Activated CD4-positive, alpha-beta T cell treated with anti-CD3 and anti-CD28 coated beads for 1 hour (primary cell): ENCODE data around the gene RPTN.

Experiments used
- DNase-seq: peaks from one replicate; pipeline ENCODE4 v3.0.0-alpha.2; 2020

Gene RPTN

DNA sequence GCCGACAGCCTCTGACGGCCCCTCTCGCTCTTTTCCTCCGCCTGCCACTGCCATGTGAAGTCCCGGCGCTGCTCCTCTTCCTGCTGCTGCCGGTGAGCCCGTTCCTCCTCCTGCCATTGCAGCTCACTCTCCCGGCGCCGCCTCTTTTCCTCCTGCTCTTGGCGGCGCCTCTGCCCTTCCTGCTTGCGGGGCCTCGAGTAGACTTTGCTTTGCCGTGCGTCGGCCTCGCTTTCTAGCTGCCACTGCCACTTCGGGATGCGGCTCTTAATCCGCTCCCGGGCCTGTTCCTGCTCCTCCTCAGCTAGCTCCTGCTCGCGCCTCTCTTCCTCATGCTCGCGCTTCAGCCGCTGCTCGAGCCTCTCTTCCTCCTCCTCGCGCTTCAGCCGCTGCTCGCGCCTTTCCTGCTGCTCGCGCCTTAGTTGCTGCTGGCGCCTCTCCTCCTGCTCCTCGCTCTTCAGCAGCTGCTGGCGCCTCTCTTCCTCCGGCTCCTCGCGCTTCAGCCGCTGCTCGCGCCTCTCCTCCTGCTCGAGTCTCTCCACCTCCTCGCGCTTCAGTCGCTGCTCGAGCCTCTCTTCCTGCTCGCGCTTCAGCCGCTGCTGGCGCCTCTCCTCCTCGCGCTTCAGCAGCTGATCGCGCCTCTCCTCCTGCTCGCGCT is 48.0 kb downstream of the RPTN start:
- DNase-seq, result no peak

DNA sequence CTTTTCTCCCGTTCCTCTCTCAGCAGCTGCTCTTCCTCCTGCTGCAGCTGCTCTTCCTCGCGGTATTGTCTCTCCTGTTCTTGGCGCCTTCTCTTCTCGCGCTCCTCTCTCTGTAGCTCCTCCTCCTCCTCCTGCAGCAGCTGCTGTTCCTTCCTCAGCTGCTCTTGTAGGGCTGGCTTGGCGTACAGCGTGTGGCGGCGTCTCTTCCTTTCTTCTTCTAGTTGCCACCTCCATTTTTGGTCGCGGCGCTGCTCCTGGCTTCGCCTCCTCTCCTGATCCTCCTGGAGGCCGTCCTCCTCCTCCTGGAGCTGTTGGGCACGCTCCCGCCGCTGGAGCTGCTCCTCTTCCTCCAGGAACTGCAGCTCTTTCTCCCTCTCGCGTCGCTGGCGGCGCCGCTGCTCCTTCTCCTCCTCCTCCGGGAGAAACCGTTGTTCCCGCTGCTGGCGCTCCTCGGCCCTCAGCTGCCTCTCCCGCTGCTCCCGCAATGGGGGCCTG is 48.6 kb downstream of the RPTN start:
- DNase-seq, result no peak

DNA sequence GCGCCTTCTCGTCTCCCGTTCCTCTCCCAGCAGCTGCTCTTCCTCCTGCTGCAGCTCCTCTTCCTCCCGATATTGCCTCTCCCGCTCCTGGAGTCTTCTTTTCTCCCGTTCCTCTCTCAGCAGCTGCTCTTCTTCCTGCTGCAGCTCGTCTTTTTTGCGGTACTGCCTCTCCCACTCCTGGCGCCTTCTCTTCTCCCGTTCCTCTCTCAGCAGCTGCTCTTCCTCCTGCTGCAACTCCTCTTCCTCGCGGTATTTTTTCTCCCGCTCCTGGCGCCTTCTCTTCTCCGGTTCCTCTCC is 49.1 kb downstream of the RPTN start:
- DNase-seq, result no peak

DNA sequence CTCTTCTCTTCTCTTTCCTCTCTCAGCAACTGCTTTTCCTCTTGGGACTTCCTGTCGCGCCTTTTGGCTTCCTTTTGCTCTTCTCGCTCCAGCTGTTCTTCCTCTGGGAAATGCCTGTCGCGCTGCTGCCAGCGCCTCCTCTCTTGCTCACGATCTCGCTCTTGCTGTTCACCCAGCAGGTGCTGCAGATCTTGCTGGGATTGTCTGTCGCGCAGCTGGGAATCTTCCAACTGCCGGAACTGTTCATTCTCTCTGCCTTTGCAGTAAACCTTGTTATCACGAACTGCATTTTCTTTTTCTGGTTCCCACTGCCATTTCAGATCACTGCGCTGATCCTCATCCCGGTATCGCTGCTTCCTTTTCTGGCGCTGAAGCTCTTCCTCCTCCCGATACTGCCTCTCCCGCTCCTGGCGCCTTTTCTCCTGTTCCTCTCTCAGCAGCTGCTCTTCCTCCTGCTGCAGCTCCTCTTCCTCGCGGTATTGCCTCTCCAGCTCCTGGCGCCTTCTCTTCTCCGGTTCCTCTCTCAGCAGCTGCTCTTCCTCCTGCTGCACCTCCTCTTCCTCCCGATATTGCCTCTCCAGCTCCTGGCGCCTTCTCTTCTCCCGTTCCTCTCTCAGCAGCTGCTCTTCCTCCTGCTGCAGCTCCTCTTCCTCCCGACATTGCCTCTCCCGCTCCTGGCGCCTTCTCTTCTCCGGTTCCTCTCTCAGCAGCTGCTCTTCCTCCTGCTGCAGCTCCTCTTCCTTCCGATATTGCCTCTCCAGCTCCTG is 49.6 kb downstream of the RPTN start:
- DNase-seq, result no peak

DNA sequence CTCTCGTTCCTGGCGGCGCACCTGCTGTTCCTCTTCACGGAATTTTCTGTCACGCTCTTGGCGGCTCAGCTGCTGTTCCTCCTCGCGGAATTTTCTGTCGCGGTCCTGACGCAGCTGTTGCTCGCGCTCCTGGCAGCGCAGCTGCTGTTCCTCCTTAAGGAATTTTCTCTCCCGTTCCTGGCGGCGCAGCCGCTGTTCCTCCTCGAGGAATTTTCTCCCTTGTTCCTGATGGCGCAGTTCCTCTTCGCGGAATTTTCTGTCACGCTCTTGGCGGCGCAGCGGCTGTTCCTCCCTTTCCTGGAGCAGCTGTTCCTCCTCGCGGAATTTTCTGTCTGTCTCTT is 50.2 kb downstream of the RPTN start:
- DNase-seq, result no peak

DNA sequence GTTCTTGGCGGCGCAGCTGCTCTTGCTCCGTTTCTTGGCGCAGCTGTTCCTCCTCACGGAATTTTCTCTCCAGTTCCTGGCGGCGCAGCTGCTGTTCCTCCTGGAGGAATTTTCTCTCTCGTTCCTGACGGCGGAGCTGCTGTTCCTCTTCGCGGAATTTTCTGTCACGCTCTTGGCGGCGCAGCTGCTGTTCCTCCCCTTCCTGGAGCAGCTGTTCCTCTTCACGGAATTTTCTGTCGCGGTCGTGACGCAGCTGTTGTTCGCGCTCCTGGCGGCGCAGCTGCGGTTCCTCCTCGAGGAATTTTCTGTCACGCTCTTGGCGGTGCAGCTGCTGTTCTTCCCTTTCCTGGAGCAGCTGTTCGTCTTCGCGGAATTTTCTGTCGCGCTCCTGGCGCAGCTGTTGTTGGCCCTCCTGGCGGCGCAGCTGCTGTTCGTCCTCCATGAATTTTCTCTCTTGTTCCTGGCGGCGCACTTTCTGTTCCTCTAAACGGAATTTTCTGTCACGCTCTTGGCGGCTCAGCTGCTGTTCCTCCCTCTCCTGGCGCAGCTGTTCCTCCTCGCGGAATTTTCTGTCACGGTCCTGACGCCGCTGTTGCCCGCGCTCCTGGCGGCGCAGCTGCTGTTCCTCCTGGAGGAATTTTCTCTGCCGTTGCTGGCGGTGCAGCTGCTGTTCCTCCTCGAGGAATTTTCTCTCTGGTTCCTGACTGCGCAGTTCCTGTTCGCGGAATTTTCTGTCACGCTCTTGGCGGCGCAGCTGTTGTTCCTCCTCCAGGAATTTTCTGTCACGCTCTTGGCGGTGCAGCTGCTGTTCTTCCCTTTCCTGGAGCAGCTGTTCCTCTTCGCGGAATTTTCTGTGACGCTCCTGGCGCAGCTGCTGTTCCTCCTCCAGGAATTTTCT is 50.8 kb downstream of the RPTN start:
- no peak for DNase-seq

DNA sequence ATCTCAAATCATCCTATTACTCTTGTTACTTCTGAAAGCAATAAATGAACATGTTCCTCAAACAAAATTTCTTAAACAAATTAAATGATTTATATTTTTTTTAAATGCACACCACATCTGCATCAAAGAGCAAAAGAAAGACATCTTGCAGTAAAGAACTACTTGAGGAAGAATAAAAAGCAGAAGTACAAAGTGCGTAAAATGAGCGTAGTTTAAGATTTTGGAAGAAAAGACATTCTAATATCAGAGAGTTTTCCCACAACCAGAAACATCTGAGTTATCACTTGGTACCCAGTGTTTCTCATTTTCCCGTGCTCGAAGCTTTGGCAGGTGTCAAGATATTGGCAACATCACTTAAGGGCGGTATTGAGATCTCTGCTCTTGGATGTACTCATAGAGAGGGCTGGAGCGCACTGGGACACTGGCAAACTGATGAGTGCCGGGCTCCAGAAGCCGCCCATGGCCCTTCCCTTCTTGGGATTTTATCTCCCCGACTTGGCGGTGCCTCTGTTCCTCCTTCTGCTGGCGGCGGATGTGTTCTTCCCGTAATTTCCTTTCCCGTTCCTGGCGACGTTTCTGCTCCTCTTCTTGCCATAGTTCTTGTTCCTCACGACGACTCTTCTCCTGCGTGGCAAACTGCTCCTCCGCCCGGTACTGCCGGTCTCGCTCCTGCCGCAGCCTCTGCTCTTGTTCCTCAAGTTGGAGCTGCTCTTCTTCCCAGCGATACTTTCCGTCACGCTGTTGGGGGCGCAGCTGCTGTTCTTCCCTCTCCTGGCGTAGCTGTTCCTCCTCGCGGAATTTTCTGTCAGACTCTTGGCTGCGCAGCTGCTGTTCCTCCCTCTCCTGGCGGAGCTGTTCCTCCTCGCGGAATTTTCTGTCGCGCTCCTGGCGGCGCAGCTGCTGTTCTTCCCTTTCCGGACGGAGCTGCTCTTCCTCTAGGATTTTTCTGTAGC is 51.7 kb downstream of the RPTN start:
- DNase-seq, result no peak

DNA sequence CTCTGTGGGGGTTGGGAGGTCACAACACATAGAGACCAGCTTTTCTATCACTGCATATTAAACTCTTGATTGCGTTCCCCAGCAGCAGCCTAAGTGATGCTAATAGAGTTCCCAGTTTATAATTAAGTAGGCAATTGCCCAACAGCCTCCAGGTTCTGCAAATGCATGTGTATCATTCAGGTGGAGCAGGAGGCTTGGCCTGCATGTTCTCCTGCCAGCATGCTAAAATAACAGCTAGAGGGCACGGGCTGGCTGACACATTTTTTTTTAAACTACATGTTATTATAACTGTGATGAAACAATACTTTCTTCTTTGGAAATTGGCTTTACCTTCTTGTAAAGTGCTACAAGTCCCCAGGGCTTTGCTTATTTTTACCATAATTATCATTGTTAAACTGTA is 54.2 kb downstream of the RPTN start:
- no peak for DNase-seq
